Forelimb muscle (tissue), 1 donor: Measurements from ENCODE around the gene SLC44A3. TPM values are rescaled to one million over a fixed set of nuclear protein-coding genes. Genes with fewer than 3 reads are reported as not detected.

Experiments used
- DNase-seq: peaks from one replicate; pipeline ENCODE4 v3.0.0-alpha.2; 2013; ENCODE audit warnings: low read depth
- polyA plus RNA-seq: library from polyadenylated mRNA; unstranded; fragments of 120-200 nt; gene quantifications from one replicate; pipeline ENCODE4 v1.2.1, GENCODE V29; 2013; ENCODE audit not compliant: insufficient read length

Gene SLC44A3
- polyA plus RNA-seq, 1 donor = 4.1 TPM

GRCh38 chr1:94873520-94874351, 53.6 kb downstream of the SLC44A3 start:
- no peak for DNase-seq

- no peak for DNase-seq
Measured at GRCh38 chr1:94874423-94874822, 54.3 kb downstream of the SLC44A3 start.

GRCh38 chr1:94875794-94876193, 55.6 kb downstream of the SLC44A3 start:
- DNase-seq = no peak

GRCh38 chr1:94876362-94876761, 56.2 kb downstream of the SLC44A3 start:
- DNase-seq = no peak

GRCh38 chr1:94878329-94878728, 58.2 kb downstream of the SLC44A3 start:
- no peak for DNase-seq

GRCh38 chr1:94883691-94884090, 63.5 kb downstream of the SLC44A3 start:
- no peak for DNase-seq

GRCh38 chr1:94884106-94884505, 63.9 kb downstream of the SLC44A3 start:
- peak; percentile 69 for DNase-seq

- DNase-seq = no peak
Measured at GRCh38 chr1:94884507-94884906, 64.3 kb downstream of the SLC44A3 start.

GRCh38 chr1:94886361-94886760, 66.2 kb downstream of the SLC44A3 start:
- DNase-seq = no peak

GRCh38 chr1:94887106-94887505, 66.9 kb downstream of the SLC44A3 start:
- DNase-seq = no peak

GRCh38 chr1:94887603-94888171, 67.5 kb downstream of the SLC44A3 start:
- no peak for DNase-seq

- no peak for DNase-seq
Measured at GRCh38 chr1:94888201-94888600, 68.0 kb downstream of the SLC44A3 start.

GRCh38 chr1:94892604-94893254, 72.6 kb downstream of the SLC44A3 start:
- no peak for DNase-seq

GRCh38 chr1:94894630-94895029, 74.5 kb downstream of the SLC44A3 start:
- no peak for DNase-seq

- no peak for DNase-seq
Measured at GRCh38 chr1:94895518-94895917, 75.4 kb downstream of the SLC44A3 start.

- DNase-seq = no peak
Measured at GRCh38 chr1:94898491-94899385, 78.6 kb downstream of the SLC44A3 start.

GRCh38 chr1:94899756-94900155, 79.6 kb downstream of the SLC44A3 start:
- DNase-seq = no peak

- no peak for DNase-seq
Measured at GRCh38 chr1:94901841-94902240, 81.7 kb downstream of the SLC44A3 start.

GRCh38 chr1:94903280-94904009, 83.3 kb downstream of the SLC44A3 start:
- DNase-seq = no peak

GRCh38 chr1:94905207-94905606, 85.0 kb downstream of the SLC44A3 start:
- DNase-seq = no peak

- no peak for DNase-seq
Measured at GRCh38 chr1:94906382-94906781, 86.2 kb downstream of the SLC44A3 start.
